CD4-positive, CD25-positive, alpha-beta regulatory T cell (primary cell): Measurements from ENCODE around the gene DHCR24. TPM values are rescaled to one million over a fixed set of nuclear protein-coding genes. Genes with fewer than 3 reads are reported as not detected.
"Not testable (repeated sequence)": the region's sequence is repeated elsewhere in the genome, so short reads cannot be mapped to it uniquely, and the experiment has no call there.

Experiments used
- ATAC-seq, 2 donors: fragments of 150-1000 bp; cut with Tn5 transposase; one replicate each; pipeline ENCODE4 v1.10.0; 2021; ENCODE audit warnings: low read depth in 2 of 2, moderate number of reproducible peaks in 2 of 2, moderate library complexity in 1 of 2
- DNase-seq, 3 donors: peaks; one replicate each; pipeline versions ENCODE4 v3.0.0 to v3.0.0-alpha.2; 2012 to 2022; ENCODE audit warnings: mixed read lengths in 1 of 3
- H3K27ac ChIP-seq: one replicate; pipeline ENCODE4 v1.7.0; 2013; ENCODE audit warnings: mild to moderate bottlenecking, low read length; ENCODE audit not compliant: insufficient read depth, poor library complexity, severe bottlenecking
- H3K27me3 ChIP-seq: one replicate; pipeline ENCODE4 v1.7.0; 2013; ENCODE audit warnings: low read length; ENCODE audit not compliant: control insufficient read depth, insufficient read depth
- H3K36me3 ChIP-seq: one replicate; pipeline ENCODE4 v1.7.0; 2013; ENCODE audit warnings: mild to moderate bottlenecking, low read length, moderate library complexity; ENCODE audit not compliant: control insufficient read depth, insufficient read depth
- H3K4me1 ChIP-seq: 2 replicates; pipeline ENCODE4 v1.7.0; 2013; ENCODE audit warnings: mild to moderate bottlenecking, low read length; ENCODE audit not compliant: insufficient read depth, control insufficient read depth, poor library complexity, severe bottlenecking
- H3K4me3 ChIP-seq: one replicate; pipeline ENCODE4 v1.7.0; 2013; ENCODE audit warnings: low read depth, mild to moderate bottlenecking, low read length, moderate library complexity
- H3K9me3 ChIP-seq, 2 experiments: 1 replicate in 1 of 2; 2 replicates in 1 of 2; pipeline ENCODE4 v1.7.0; 2013; ENCODE audit warnings: low read length in 2 of 2, mild to moderate bottlenecking in 1 of 2, moderate library complexity in 1 of 2; ENCODE audit not compliant: control insufficient read depth in 2 of 2
- H3K27ac Mint-ChIP-seq, 3 donors: one replicate each; pipeline ENCODE4 v1.8.0; 2020 to 2022; ENCODE audit warnings: mild to moderate bottlenecking in 3 of 3, mixed read lengths in 3 of 3, moderate library complexity in 2 of 3
- H3K27me3 Mint-ChIP-seq: one replicate; pipeline ENCODE4 v1.8.0; 2022; ENCODE audit warnings: mild to moderate bottlenecking, mixed read lengths
- H3K36me3 Mint-ChIP-seq: one replicate; pipeline ENCODE4 v1.8.0; 2020; ENCODE audit warnings: mixed read lengths
- H3K4me1 Mint-ChIP-seq, 4 donors: one replicate each; pipeline ENCODE4 v1.8.0; 2020 to 2022; ENCODE audit warnings: mixed read lengths in 4 of 4, mild to moderate bottlenecking in 1 of 4
- H3K4me3 Mint-ChIP-seq, 4 donors: one replicate each; pipeline ENCODE4 v1.8.0; 2020 to 2022; ENCODE audit warnings: mild to moderate bottlenecking in 4 of 4, mixed read lengths in 4 of 4, moderate library complexity in 3 of 4
- H3K9me3 Mint-ChIP-seq, 7 donors: one replicate each; pipeline ENCODE4 v1.8.0; 2020 to 2022; ENCODE audit warnings: mixed read lengths in 7 of 7, mild to moderate bottlenecking in 3 of 7, moderate library complexity in 2 of 7
- polyA plus RNA-seq, 4 donors: library from polyadenylated mRNA; unstranded; fragments of 300-500 nt; fragmentation: Illumina TruSeq; gene quantifications; one replicate each; pipeline ENCODE4 v1.2.3, GENCODE V29; 2021
- total RNA-seq: library from RNA; stranded (reverse); gene quantifications from one replicate; pipeline ENCODE4 v1.2.3, GENCODE V29; 2022

DHCR24 gene
- total and polyA plus RNA-seq, 5 donors from 2014 or later: 0.85 to 3.2 (median 2.0) TPM

GRCh38 chr1:54927472-54928240 lies 40.7 kb upstream of the DHCR24 start:
- H3K4me1 ChIP-seq: no peaks in the 10 kb centered on the region
- DNase-seq (no peak), ATAC-seq (no peak)
- Mint-ChIP-seq H3K27ac (no peak overlapping the region), H3K27me3 (peaks cover 10% of the 10 kb centered on the region), H3K36me3 (no peaks in the 10 kb centered on the region), H3K4me1 (no peaks in the 10 kb centered on the region), H3K4me3 (no peak overlapping the region), H3K9me3 (peaks cover 0 to 5% (median 0%) of the 10 kb centered on the region in 7 donors)
- no peak overlapping the region for H3K4me3 ChIP-seq
- H3K36me3 ChIP-seq: no peaks in the 10 kb centered on the region
- H3K9me3 ChIP-seq: no peaks in the 10 kb centered on the region
- no peak overlapping the region for H3K27ac ChIP-seq
- peaks cover under 1% of the 10 kb centered on the region for H3K27me3 ChIP-seq

GRCh38 chr1:54926970-54927369 lies 40.0 kb upstream of the DHCR24 start:
- Mint-ChIP-seq H3K4me3 (no peak overlapping the region), H3K9me3 (peaks cover 0 to 5% (median 0%) of the 10 kb centered on the region in 7 donors), H3K36me3 (no peaks in the 10 kb centered on the region), H3K4me1 (no peaks in the 10 kb centered on the region), H3K27me3 (peaks cover 6% of the 10 kb centered on the region), H3K27ac (no peak overlapping the region)
- H3K27me3 ChIP-seq: peaks cover 6% of the 10 kb centered on the region
- no peaks in the 10 kb centered on the region for H3K4me1 ChIP-seq
- no peaks in the 10 kb centered on the region for H3K36me3 ChIP-seq
- DNase-seq (no peak), ATAC-seq (no peak)
- no peak overlapping the region for H3K4me3 ChIP-seq
- no peak overlapping the region for H3K27ac ChIP-seq
- no peaks in the 10 kb centered on the region for H3K9me3 ChIP-seq

- Mint-ChIP-seq H3K4me1 (no peaks in the 10 kb centered on the region), H3K27ac (no peak overlapping the region), H3K4me3 (no peak overlapping the region), H3K27me3 (peaks cover 10% of the 10 kb centered on the region), H3K36me3 (no peaks in the 10 kb centered on the region), H3K9me3 (peaks cover 0 to 7% (median 0%) of the 10 kb centered on the region in 7 donors)
- Histone ChIP-seq H3K27ac (no peak overlapping the region), H3K4me1 (no peaks in the 10 kb centered on the region), H3K4me3 (no peak overlapping the region), H3K27me3 (peaks cover 6% of the 10 kb centered on the region), H3K9me3 (no peaks in the 10 kb centered on the region), H3K36me3 (no peaks in the 10 kb centered on the region)
- no peak for DNase-seq
- ATAC-seq: no peak
Observed at GRCh38 chr1:54922921-54923421, 36.0 kb upstream of the DHCR24 start.

GRCh38 chr1:54922040-54922761 lies 35.2 kb upstream of the DHCR24 start:
- DNase-seq: no peak
- no peaks in the 10 kb centered on the region for H3K4me1 ChIP-seq
- Mint-ChIP-seq H3K27ac (no peak overlapping the region), H3K4me3 (no peak overlapping the region), H3K9me3 (peaks cover 0 to 7% (median 0%) of the 10 kb centered on the region in 7 donors), H3K27me3 (peaks cover 4% of the 10 kb centered on the region), H3K36me3 (no peaks in the 10 kb centered on the region), H3K4me1 (no peaks in the 10 kb centered on the region)
- no peak overlapping the region for H3K4me3 ChIP-seq
- H3K27ac ChIP-seq: no peak overlapping the region
- ATAC-seq: no peak
- H3K9me3 ChIP-seq: no peaks in the 10 kb centered on the region
- peaks cover 6% of the 10 kb centered on the region for H3K27me3 ChIP-seq
- no peaks in the 10 kb centered on the region for H3K36me3 ChIP-seq

GRCh38 chr1:54919367-54920359 lies 32.7 kb upstream of the DHCR24 start:
- Mint-ChIP-seq H3K36me3 (no peaks in the 10 kb centered on the region), H3K27ac (no peak overlapping the region), H3K4me1 (no peaks in the 10 kb centered on the region), H3K9me3 (peaks cover 0 to 5% (median 0%) of the 10 kb centered on the region in 7 donors), H3K27me3 (peaks cover 8% of the 10 kb centered on the region), H3K4me3 (peak overlapping the region in 1 of 4 donors; percentile 78)
- no peaks in the 10 kb centered on the region for H3K9me3 ChIP-seq
- H3K27ac ChIP-seq: no peak overlapping the region
- H3K27me3 ChIP-seq: peaks cover 6% of the 10 kb centered on the region
- ATAC-seq: no peak
- no peak overlapping the region for H3K4me3 ChIP-seq
- H3K4me1 ChIP-seq: no peaks in the 10 kb centered on the region
- no peaks in the 10 kb centered on the region for H3K36me3 ChIP-seq
- DNase-seq: no peak

GRCh38 chr1:54911076-54911475 lies 24.1 kb upstream of the DHCR24 start:
- not testable (repeated sequence) for H3K4me1 Mint-ChIP-seq, H3K27ac Mint-ChIP-seq, H3K36me3 Mint-ChIP-seq, H3K27ac ChIP-seq, H3K4me3 Mint-ChIP-seq, H3K27me3 Mint-ChIP-seq, H3K36me3 ChIP-seq, ATAC-seq, H3K4me3 ChIP-seq, DNase-seq, H3K9me3 ChIP-seq, H3K9me3 Mint-ChIP-seq, H3K27me3 ChIP-seq, H3K4me1 ChIP-seq

GRCh38 chr1:54906586-54906985 lies 19.6 kb upstream of the DHCR24 start:
- Histone ChIP-seq H3K4me3 (no peak overlapping the region), H3K27me3 (no peaks in the 10 kb centered on the region), H3K27ac (no peak overlapping the region), H3K4me1 (no peaks in the 10 kb centered on the region), H3K9me3 (no peaks in the 10 kb centered on the region), H3K36me3 (no peaks in the 10 kb centered on the region)
- DNase-seq (no peak), ATAC-seq (no peak)
- Mint-ChIP-seq H3K27me3 (peaks cover 33% of the 10 kb centered on the region), H3K4me3 (no peak overlapping the region), H3K36me3 (no peaks in the 10 kb centered on the region), H3K4me1 (no peaks in the 10 kb centered on the region), H3K9me3 (peaks cover 0 to 2% (median 0%) of the 10 kb centered on the region in 7 donors), H3K27ac (no peak overlapping the region)
